A549 (cell line): ENCODE measurements around the gene RSRC1. TPM values are rescaled to one million over a fixed set of nuclear protein-coding genes. Genes with fewer than 3 reads are reported as not detected.

Experiments used
- ATAC-seq, 2 experiments: fragments of 200-7000 bp in 1 of 2; fragments of >200 bp in 1 of 2; cut with Nextera tagmentation in 1 of 2; cut with Tn5 transposase in 1 of 2; 3 replicates each; pipeline versions ENCODE4 v1.8.0 to v1.9.1; 2018 to 2020; ENCODE audit warnings: mild to moderate bottlenecking in 1 of 2, moderate library complexity in 1 of 2
- CTCF ChIA-PET: fragments of 300-600 bp; sonication (Branson Sonifier 250); formaldehyde crosslinking; extraction: SDS; loops from one replicate; lab custom pipeline; 2021; ENCODE audit warnings: antibody characterized with exemption, inconsistent platforms; lab: Yijun Ruan, JAX
- POLR2A ChIA-PET: fragments of 350-600 bp; formaldehyde crosslinking; extraction: SDS; loops from one replicate; lab custom pipeline; 2021; ENCODE audit warnings: antibody characterized with exemption, inconsistent platforms; lab: Yijun Ruan, JAX
- DNase-seq, 2 experiments: peaks; one replicate each; pipeline versions ENCODE4 v3.0.0 to v3.0.0-alpha.2; 2011 to 2016; ENCODE audit warnings: low read depth in 1 of 2, low spot score in 1 of 2
- FAIRE-seq: peaks from 2 replicates; lab custom pipeline; 2011; peaks lifted over from hg19 to GRCh38; lab: Jason Lieb, UNC
- H3K27ac ChIP-seq, 2 experiments: fragments of >200 bp; sonication (Bioruptor Twin); formaldehyde crosslinking; 3 replicates each; pipeline ENCODE4 v1.5.1; 2016 to 2017
- H3K4me1 ChIP-seq: fragments of >200 bp; sonication (Bioruptor Twin); formaldehyde crosslinking; 3 replicates; pipeline ENCODE4 v1.6.1; 2016
- H3K4me2 ChIP-seq: fragments of >200 bp; sonication (Bioruptor Twin); formaldehyde crosslinking; 3 replicates; pipeline ENCODE4 v1.6.1; 2016
- H3K4me3 ChIP-seq: fragments of >200 bp; sonication (Bioruptor Twin); formaldehyde crosslinking; 3 replicates; pipeline ENCODE4 v1.5.1; 2016
- H3K9me3 ChIP-seq: fragments of >200 bp; sonication (Bioruptor Twin); formaldehyde crosslinking; 3 replicates; pipeline ENCODE4 v1.6.1; 2016
- BHLHE40 ChIP-seq: IDR thresholded peaks from 2 replicates; pipeline ENCODE4 v1.6.1; 2012; ENCODE audit warnings: low read depth, low read length, inconsistent platforms
- CHD2 ChIP-seq: fragments of 150-350 bp; IDR thresholded peaks from 2 replicates; pipeline ENCODE4 v1.6.1; 2014; ENCODE audit warnings: low read length; ENCODE audit not compliant: partially characterized antibody
- EHF ChIP-seq: fragments of 250-450 bp; sonication (Bioruptor Pico); IDR thresholded peaks from 2 replicates; pipeline ENCODE4 v1.5.0; 2020; ENCODE audit warnings: mild to moderate bottlenecking
- EP300 ChIP-seq, 2 experiments: fragments of >200 bp; sonication (Bioruptor Twin); formaldehyde crosslinking; IDR thresholded peaks; 2 replicates in 1 of 2; 3 replicates in 1 of 2; pipeline ENCODE4 v1.6.1; 2016 to 2017
- FOSL2 ChIP-seq, 2 experiments: fragments of 450-650 bp in 1 of 2; fragments of >200 bp in 1 of 2; sonication (Bioruptor Twin) in 1 of 2; formaldehyde crosslinking; IDR thresholded peaks; 2 replicates each; pipeline versions ENCODE4 v1.5.0 to v1.6.1; 2016 to 2020; ENCODE audit warnings: mild to moderate bottlenecking in 1 of 2, moderate library complexity in 1 of 2
- HDAC2 ChIP-seq: fragments of 200-600 bp; sonication (generic); IDR thresholded peaks from 2 replicates; pipeline ENCODE4 v1.6.1; 2016
- HEYL ChIP-seq: fragments of 250-450 bp; sonication (Bioruptor Pico); IDR thresholded peaks from 2 replicates; pipeline ENCODE4 v1.8.0; 2021; ENCODE audit warnings: mild to moderate bottlenecking, moderate library complexity
- HOXA7 ChIP-seq: fragments of 250-450 bp; sonication (Bioruptor Pico); IDR thresholded peaks from 2 replicates; pipeline ENCODE4 v1.5.0; 2020; ENCODE audit warnings: mild to moderate bottlenecking, moderate library complexity
- MAFK ChIP-seq: fragments of 450-650 bp; IDR thresholded peaks from 2 replicates; pipeline ENCODE4 v1.6.1; 2014; ENCODE audit not compliant: partially characterized antibody
- MYC ChIP-seq: IDR thresholded peaks from 2 replicates; pipeline ENCODE4 v1.6.1; 2012; ENCODE audit warnings: mild to moderate bottlenecking, inconsistent platforms, low read length, improper control_type of control experiment, borderline replicate concordance
- NPAS2 ChIP-seq: fragments of 250-450 bp; sonication (Bioruptor Pico); IDR thresholded peaks from 2 replicates; pipeline ENCODE4 v1.8.0; 2022; ENCODE audit warnings: mild to moderate bottlenecking, moderate library complexity, borderline replicate concordance
- POLR2A ChIP-seq: IDR thresholded peaks from 2 replicates; pipeline ENCODE4 v1.6.1; 2012; ENCODE audit warnings: mild to moderate bottlenecking, low read length
- POLR2AphosphoS2 ChIP-seq: conservative IDR thresholded peaks from 2 replicates; pipeline ENCODE4 v1.6.1; 2012; ENCODE audit warnings: low read length, improper control_type of control experiment, inconsistent platforms
- RAD21 ChIP-seq, 2 experiments: fragments of >200 bp in 1 of 2; sonication (Bioruptor Twin) in 1 of 2; formaldehyde crosslinking in 1 of 2; IDR thresholded peaks in 1 of 2; conservative IDR thresholded peaks in 1 of 2; 2 replicates in 1 of 2; 3 replicates in 1 of 2; pipeline ENCODE4 v1.6.1; 2012 to 2018; ENCODE audit warnings: inconsistent platforms in 1 of 2
- RCOR1 ChIP-seq: fragments of 150-350 bp; IDR thresholded peaks from 2 replicates; pipeline ENCODE4 v1.6.1; 2014; ENCODE audit warnings: antibody characterized with exemption, low read length, low read depth
- RNF2 ChIP-seq: fragments of 200-600 bp; sonication (generic); IDR thresholded peaks from 2 replicates; pipeline ENCODE4 v1.6.1; 2016; ENCODE audit warnings: low read depth, mild to moderate bottlenecking, antibody characterized with exemption, moderate library complexity, borderline replicate concordance
- SMC3 ChIP-seq: fragments of >200 bp; sonication (Bioruptor Twin); formaldehyde crosslinking; IDR thresholded peaks from 3 replicates; pipeline ENCODE4 v1.6.1; 2018; ENCODE audit warnings: inconsistent platforms
- SREBF2 ChIP-seq: fragments of 450-650 bp; IDR thresholded peaks from 2 replicates; pipeline ENCODE4 v1.6.1; 2014; ENCODE audit warnings: mild to moderate bottlenecking, moderate library complexity
- TP53 ChIP-seq: fragments of 250-450 bp; sonication (Bioruptor Pico); IDR thresholded peaks from 2 replicates; pipeline ENCODE4 v1.5.0; 2021; ENCODE audit warnings: mild to moderate bottlenecking, moderate library complexity
- WGBS: methylation state at CpG from one replicate; pipeline ENCODE4 v1.1.6; 2017; ENCODE audit errors: missing lambda C conversion rate; 5-methylcytosine and 5-hydroxymethylcytosine counted together
- polyA plus RNA-seq, 4 experiments: library from polyadenylated mRNA; depleted of rRNA in 3 of 4; stranded (reverse); fragments of >200 nt; fragmentation: RNase III in 1 of 4; extraction: RNeasy Plus Mini Kit Qiagen cat#74134 plus additional on column Dnase treatment in 1 of 4; gene quantifications; 2 replicates in 3 of 4; 3 replicates in 1 of 4; pipeline ENCODE4 v1.2.3, GENCODE V29; 2011 to 2017
- TF ChIP-seq, protein P1 (sequence below): fragments of 200-600 bp; sonication (generic); IDR thresholded peaks from 2 replicates; pipeline ENCODE4 v1.6.1; 2016; ENCODE audit warnings: antibody characterized with exemption, mild to moderate bottlenecking, moderate library complexity
- TF ChIP-seq, protein P2 (sequence below): fragments of >200 bp; sonication (Bioruptor Twin); formaldehyde crosslinking; IDR thresholded peaks from 2 replicates; pipeline ENCODE4 v1.6.1; 2016

RSRC1 gene
- polyA plus RNA-seq, 2 of the 4 experiments (the other 2 are of a cell fraction), result 17.5 to 52.2 TPM

DNA sequence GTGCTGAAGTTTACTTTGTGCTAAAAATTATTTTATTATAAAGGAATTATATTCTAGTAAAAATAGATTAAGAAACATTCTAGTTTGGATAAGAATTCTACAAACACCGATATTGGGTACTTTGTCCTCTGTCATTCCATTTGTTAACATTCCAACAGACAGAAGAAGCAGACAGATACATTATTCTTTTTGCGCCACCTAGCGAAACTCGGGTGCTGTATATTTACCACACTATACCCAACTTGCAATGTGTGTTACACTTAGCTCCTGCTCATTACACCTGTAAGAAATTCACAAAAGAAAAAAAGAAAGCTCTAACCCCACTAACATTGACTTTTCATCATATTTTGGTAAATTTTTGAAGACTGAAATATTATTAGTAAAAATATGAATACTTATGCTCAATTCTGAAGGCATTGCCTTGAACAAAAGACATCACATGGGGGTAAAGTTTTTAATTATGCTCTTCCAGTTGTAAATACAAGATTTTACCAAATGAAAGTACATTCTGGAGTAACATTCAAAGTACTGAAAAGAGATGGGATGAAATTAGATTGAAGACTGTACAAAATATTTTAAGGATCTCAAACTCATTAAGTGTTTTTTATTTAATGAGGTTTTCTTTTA lies 324.6 kb downstream of the RSRC1 start (continued):
- TF ChIP-seq, protein P1, sequence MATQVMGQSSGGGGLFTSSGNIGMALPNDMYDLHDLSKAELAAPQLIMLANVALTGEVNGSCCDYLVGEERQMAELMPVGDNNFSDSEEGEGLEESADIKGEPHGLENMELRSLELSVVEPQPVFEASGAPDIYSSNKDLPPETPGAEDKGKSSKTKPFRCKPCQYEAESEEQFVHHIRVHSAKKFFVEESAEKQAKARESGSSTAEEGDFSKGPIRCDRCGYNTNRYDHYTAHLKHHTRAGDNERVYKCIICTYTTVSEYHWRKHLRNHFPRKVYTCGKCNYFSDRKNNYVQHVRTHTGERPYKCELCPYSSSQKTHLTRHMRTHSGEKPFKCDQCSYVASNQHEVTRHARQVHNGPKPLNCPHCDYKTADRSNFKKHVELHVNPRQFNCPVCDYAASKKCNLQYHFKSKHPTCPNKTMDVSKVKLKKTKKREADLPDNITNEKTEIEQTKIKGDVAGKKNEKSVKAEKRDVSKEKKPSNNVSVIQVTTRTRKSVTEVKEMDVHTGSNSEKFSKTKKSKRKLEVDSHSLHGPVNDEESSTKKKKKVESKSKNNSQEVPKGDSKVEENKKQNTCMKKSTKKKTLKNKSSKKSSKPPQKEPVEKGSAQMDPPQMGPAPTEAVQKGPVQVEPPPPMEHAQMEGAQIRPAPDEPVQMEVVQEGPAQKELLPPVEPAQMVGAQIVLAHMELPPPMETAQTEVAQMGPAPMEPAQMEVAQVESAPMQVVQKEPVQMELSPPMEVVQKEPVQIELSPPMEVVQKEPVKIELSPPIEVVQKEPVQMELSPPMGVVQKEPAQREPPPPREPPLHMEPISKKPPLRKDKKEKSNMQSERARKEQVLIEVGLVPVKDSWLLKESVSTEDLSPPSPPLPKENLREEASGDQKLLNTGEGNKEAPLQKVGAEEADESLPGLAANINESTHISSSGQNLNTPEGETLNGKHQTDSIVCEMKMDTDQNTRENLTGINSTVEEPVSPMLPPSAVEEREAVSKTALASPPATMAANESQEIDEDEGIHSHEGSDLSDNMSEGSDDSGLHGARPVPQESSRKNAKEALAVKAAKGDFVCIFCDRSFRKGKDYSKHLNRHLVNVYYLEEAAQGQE, result no peak
- TF ChIP-seq RCOR1 (no peak), HOXA7 (no peak), NPAS2 (CRISPR knock-in tag) (no peak), MYC (no peak)
- TF ChIP-seq, protein P2, sequence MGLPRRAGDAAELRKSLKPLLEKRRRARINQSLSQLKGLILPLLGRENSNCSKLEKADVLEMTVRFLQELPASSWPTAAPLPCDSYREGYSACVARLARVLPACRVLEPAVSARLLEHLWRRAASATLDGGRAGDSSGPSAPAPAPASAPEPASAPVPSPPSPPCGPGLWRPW, result no peak
- TF ChIP-seq, all 56 proteins: peak for 3

DNA sequence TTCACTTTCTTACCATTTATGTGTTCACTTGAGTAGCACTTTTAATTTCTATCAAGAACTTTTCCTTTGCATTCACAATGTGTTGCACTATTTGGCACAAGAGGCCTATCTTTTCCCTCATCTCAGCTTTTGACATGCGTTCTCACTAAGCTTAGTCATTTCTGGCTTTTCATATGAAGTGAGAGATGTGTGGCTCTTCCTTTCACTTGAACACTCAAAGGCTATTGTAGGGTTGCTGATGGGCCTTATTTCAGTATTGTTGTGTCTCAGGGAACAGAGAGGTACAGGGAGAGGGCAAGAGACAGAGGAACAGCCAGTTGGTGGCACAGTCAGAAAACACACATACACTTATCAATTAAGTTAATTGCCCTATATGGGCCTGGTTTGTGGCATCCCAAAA lies 333.7 kb downstream of the RSRC1 start:
- DNase-seq, result no peak
- H3K9me3 ChIP-seq, result no peaks in the 10 kb centered on the region
- WGBS, result 100% methylated on average over 1 of the region's 1 CpG
- no peak overlapping the region for H3K4me2 ChIP-seq
- H3K4me1 ChIP-seq, result peaks cover 8% of the 10 kb centered on the region; the same call in 1 of the 3 replicates
- TF ChIP-seq TP53 (CRISPR knock-in tag) (no peak), POLR2A (no peak), SMC3 (no peak), HDAC2 (no peak), FOSL2 (IDR thresholded peaks at IDR 0.05) (no peak), FOSL2 (CRISPR knock-in tag; IDR thresholded peaks at IDR 0.05) (no peak), EP300 (IDR thresholded peaks at IDR 0.05) (no peak), BHLHE40 (no peak), MYC (no peak), RAD21 (conservative IDR thresholded peaks at IDR 0.05 in 1 of 2, IDR thresholded peaks at IDR 0.05 in 1 of 2) (no peak), CHD2 (no peak), SREBF2 (no peak), RNF2 (no peak), RCOR1 (no peak), HEYL (CRISPR knock-in tag) (no peak), MAFK (no peak), EHF (CRISPR knock-in tag) (no peak), POLR2AphosphoS2 (no peak)
- TF ChIP-seq, protein P1, result no peak
- ATAC-seq, result no peak
- POLR2A ChIA-PET, result no interaction called here
- H3K27ac ChIP-seq, result no peak overlapping the region
- CTCF ChIA-PET, result interaction anchor here (2.5 kb wide), 1 partner anchor 10 kb away, joined by 20 read pairs; no protein-coding TSS in a partner anchor
- H3K4me3 ChIP-seq, result no peak overlapping the region
- FAIRE-seq, result no peak
